Measurements from ENCODE around the gene KCTD21.
"Not testable (repeated sequence)": the region's sequence is repeated elsewhere in the genome, so short reads cannot be mapped to it uniquely, and the experiment has no call there.

KCTD21 gene

DNA sequence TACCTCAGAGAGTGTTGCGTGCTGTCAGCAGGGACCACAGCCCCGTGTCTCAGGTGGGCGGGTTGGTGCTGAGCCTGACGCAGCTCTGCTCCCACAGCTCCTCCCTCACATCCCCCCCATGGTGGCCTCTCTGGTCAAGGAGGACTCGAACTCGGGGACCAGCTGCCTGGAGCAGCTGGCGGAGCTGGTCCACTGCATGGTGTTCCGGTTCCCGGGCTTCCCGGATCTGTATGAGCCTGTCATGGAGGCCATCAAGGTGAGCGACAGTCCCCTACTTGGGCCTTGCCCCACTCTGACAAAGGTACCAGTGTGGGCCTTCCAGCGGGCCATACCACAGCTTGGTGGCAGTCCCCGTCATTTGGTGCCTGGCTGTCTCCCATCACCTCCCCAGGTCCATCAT is 12.1 kb upstream of the KCTD21 start:
- no peak for ATAC-seq
- DNase-seq = no peak

DNA sequence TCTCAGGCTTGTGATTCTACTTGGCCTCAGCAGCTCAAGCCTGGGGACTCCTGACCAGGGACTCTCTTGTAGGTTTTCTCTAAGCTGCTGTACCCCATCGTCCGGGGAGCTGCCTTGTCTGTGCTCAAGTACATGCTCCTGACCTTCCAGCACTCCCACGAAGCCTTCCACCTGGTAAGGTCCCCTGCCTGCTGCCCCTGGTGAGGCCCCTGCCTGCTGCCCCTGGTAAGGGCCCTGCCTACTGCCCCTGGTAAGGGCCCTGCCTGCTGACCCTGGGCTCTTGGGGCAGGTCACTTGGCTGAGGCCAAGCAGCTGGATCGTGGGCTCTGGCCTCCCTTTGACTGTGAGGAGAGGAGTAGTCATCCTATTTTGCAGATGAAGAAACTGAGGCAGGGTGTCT is 11.6 kb upstream of the KCTD21 start:
- ATAC-seq (no peak), DNase-seq (no peak)

DNA sequence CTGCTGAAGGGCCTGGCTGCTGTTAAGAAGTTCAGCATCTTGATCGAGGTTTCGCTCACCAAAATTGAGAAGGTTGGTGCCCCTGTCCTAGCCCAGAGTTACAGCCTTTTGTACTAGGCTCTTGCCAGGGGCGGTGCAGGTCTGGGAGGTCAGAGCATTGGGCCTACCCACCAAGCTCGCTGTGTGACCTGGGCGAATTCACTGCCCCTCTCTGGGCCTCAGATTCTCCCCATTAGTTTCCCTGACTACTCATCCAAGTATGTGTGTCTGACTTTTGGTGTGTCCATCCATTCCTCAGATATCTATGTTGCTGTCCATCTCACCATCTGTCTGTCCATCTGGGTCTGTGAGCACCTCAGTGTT is 11.2 kb upstream of the KCTD21 start:
- DNase-seq (no peak), ATAC-seq (no peak)

DNA sequence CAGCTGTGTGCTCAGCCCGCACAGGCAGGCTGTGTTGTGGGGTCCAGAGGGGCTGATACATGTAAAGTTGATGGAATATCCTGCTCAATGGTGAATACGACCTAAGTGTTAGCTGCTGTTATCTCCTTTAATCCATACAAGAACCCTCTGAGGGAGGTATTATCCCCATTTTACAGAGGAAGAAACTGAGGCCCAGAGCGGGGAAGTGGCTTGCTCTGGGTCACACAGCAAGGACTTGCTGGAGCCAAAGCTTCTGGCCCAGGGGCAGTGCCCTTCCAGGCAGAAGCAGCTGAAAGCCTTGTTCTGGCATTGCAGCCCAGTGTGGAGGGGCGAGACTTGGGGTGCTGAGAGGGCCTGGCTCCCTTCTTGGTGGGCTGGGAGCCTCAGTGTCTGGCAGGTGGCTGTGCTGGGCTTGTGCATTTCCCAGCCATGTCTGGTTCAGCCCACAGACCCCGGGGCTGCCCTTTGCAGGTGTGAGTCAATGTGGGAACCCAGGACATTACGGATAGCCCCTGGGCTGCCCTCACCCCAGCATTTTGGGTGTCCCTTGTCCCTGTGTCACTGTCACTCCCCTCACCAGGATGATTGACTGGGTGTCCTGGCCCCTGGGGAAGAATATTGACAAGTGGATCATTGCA is 10.7 kb upstream of the KCTD21 start:
- DNase-seq (no peak), ATAC-seq (no peak)

DNA sequence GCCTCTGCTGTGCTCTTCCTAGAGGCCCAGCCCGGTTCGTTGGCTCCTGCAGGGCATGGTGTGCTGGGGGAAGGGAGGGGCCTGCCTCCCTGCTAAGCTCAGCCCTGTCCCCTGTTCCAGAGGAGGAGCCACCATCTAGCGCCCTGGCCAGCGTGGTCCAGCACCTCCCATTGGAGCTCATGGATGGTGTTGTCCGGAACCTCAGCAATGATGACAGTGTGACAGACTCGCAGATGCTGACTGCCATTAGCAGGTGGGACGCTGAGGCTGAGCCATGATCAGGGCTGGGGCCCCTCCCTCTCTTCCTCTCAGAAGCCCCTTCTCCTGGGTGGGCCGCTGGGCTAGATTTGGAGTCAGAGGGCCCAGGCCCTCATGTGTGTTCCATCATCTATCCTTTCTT is 9.4 kb upstream of the KCTD21 start:
- no peak for ATAC-seq
- no peak for DNase-seq

DNA sequence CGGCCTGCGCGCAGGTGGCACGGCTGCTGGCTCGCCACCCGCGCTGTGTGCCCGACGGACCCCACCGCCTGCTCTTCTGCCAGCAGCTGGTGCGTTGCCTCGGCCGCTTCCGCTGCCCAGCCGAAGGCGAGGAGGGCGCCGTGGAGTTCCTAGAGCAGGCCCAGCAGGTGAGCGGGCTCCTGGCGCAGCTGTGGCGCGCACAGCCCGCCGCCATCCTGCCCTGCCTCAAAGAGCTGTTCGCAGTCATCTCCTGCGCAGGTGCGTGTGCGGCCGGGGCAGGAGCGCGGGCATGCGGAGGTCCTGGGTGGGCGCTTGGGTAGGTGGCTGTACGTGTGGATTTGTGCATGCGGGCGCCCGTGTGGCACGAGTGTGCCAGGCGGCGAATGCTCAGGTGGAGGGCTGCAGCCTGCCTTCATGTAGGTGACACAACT is 8.2 kb upstream of the KCTD21 start:
- DNase-seq (no peak), ATAC-seq (no peak)

DNA sequence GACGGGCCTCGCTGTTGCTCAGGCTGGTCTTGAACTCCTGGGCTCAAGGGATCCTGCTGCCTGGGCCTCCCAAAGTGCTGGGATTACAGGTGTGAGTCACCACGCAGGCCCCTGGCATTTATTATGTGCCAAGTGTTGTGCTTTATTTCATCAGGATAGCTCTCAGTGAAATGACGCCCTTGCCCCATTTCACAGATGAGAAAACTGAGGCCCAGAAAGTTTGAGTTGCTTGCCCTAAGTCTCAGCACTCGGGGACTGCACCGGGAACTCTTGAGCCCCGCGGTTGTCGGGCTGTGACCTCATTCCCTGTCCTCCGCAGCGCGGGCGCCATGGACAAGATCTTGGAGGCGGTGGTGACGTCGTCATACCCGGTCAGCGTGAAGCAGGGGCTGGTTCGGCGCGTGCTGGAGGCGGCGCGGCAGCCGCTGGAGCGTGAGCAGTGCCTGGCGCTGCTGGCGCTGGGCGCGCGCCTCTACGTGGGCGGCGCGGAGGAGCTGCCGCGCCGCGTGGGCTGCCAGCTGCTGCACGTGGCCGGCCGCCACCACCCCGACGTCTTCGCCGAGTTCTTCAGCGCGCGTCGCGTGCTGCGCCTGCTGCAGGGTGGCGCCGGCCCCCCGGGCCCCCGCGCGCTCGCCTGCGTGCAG is 7.6 kb upstream of the KCTD21 start:
- no peak for DNase-seq
- ATAC-seq = no peak

DNA sequence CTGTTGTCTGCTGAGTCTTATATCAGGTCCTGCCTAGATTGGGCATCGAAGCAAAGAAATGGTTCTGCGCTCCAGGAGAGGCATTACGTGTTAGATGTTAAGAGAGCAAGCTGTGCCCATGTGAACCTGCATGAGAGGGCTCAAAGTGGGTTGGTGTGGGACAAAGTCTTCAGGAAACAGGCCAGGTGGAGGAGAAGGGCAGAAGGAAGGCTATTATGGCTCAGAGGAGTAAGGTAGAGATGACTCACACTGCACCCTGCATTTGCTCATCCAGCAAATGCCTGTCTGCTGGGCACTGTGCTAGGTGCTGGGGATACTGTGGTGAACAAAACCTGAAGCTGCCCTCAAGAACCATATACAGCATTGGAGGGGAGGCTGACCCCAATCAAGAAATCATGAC is 6.1 kb upstream of the KCTD21 start:
- no peak for DNase-seq
- ATAC-seq = no peak

DNA sequence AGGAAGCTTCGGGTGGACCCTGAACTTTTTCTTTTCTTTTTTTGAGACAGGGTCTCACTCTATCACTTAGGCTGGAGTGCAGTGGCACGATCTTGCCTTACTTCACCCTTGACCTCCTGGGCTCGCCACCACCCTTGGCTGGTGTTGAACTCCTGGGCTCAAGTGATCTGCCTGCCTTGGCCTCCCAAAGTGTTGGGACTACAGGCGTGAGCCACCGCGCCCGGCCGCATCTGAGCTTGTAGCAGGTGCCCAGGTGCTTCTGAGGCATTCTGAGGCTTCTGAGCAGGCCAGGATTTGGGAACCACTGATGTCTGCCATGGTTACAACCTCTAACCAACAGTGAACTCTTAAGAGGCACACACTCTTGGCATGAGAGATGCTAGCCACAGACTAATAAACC is 5.4 kb upstream of the KCTD21 start:
- ATAC-seq = no peak
- DNase-seq = no peak

DNA sequence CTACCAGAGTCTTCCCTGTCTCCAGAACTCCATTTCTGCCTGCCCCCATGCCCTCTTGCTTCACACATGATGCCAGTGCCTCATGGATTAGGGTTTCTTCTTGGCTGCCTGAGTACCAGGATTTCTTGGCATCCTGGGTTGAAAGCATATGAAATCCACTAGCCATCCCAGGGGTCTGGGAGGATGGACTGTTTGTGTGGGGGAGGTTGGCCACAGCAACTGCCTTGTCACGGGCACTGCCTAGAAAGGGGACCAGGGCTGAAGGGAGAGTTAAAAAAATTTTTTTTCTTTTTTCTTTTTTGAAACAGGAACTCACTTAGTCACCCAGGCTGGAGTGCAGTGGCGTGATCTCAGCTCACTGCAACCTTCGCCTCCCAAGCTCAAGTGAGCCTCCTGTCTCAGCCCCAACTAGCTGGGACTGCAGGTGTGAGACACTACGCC is 4.5 kb upstream of the KCTD21 start:
- ATAC-seq = no peak
- DNase-seq = no peak

DNA sequence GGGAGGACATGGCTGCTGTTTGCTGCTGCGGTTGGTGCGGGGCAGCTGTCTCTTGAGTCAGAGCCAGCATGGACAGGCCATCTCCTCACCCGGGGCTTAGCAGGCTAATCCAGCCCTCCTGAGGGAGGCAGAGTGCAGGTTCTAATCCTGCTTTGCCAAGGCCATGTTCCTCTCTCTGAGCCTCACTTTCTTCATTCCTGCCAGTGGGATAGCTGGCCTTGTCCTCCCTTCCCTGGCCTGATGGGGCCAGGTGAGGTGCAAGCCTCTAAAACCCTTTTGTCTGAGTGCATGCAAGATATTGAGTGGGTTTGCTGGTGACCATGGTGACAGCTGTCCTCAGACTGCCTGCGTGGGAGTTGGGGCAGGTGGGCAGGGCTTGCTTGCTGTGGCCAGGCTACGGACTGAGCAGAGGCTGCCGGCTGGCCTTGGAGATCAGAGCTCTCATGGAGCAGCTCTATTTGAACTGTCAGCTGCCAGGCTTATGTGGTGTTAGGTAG is 3.8 kb upstream of the KCTD21 start:
- DNase-seq (no peak), ATAC-seq (no peak)

DNA sequence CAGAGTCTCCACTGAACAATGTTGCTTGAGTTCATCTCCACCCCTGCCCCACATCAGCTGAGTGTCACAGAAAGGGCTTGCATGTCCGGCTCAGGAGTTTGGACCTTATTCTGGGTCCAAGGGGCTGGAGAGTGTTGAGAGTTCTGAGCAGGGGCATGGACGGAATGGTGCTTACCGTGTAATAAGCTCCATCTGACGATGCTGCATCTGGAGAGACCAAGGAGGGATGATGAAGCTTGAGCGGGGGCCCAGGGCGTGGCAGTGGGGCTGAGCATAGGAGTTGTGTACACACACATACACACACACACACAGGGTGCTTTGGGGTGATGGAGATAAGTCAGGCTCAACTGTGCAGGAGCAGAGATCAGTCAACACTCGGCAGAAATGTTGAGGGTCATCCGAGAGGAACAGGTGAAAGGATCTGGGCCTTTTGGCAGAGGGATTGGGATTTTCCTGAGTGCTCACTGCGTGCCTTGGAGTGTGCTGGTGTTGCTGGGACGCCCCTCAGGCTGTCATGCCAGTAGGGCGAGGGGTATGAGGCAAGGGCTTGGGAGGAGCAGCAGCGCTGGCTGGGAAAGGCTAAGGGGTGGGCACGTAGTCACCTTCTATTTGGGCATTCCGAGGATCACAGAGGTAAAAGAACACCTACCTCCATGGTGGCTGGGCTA is 2.6 kb upstream of the KCTD21 start:
- DNase-seq = no peak
- no peak for ATAC-seq

DNA sequence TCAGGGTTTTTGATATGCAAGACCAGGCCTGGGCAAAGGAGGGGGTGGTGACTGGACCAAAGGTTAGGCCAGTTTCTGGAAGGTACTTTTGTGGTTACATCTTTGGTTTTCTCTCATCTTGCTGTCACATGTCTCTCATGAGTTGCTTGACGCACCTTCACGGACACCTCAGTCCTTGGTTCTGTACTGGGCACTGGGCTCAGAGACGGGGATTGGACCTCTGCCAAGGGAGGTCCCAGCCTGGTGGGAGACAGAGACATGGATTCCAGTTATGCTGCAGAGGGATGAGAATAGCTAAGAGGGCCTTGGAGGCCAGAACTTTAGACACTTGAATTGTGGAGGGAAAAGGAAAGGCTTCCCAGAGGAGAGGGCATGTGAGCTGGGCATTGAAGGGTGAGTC is 1.9 kb upstream of the KCTD21 start:
- no peak for DNase-seq
- no peak for ATAC-seq

DNA sequence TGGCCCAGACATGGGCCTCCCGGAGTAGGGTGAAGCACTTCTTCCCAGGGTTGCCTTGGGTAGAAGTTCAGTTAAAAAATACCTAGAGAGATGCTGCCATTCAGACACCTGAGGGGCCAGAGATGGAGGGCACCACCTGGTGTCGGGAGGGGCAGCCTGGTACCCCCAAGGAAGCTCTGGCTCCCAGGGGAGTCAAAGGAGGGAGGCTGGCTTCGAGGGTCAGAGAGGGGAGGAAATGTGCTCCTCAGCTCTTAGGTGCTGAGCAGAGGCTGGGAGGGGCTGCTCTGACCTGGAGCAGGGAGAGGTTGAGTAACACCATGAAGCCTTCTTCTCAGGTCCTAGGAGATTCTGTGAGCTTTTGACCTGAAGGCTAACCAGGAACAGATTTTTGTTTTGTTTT is 1.4 kb upstream of the KCTD21 start:
- ATAC-seq (no peak), DNase-seq (no peak)

DNA sequence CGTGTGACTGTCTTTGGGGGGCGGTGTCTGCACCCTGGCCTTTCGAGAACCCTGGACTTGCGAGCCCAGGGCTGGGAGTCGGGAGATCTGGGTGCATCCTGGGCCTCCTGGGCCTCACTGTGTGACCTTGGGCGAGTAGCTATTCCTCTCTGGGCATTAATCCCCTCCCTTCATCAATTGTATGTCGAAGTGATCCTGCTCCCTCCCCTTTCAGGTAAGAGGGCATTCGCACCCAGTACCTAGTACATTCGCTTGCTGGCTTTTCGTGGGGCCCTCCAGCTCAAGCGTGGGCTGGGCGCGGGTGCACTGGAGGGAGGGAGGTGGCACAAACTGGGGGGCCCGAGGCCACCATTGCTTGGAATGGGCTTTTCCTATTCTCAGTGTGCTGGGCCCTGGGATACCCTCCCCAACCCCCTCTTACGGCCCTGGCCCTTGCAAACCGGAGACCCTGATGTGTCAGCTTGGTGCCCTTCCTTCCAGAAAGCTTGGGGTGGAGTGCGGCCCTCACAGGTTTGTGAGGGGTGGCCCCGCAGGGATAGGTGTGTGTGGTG is 823 bp upstream of the KCTD21 start:
- DNase-seq (no peak), ATAC-seq (no peak)

DNA sequence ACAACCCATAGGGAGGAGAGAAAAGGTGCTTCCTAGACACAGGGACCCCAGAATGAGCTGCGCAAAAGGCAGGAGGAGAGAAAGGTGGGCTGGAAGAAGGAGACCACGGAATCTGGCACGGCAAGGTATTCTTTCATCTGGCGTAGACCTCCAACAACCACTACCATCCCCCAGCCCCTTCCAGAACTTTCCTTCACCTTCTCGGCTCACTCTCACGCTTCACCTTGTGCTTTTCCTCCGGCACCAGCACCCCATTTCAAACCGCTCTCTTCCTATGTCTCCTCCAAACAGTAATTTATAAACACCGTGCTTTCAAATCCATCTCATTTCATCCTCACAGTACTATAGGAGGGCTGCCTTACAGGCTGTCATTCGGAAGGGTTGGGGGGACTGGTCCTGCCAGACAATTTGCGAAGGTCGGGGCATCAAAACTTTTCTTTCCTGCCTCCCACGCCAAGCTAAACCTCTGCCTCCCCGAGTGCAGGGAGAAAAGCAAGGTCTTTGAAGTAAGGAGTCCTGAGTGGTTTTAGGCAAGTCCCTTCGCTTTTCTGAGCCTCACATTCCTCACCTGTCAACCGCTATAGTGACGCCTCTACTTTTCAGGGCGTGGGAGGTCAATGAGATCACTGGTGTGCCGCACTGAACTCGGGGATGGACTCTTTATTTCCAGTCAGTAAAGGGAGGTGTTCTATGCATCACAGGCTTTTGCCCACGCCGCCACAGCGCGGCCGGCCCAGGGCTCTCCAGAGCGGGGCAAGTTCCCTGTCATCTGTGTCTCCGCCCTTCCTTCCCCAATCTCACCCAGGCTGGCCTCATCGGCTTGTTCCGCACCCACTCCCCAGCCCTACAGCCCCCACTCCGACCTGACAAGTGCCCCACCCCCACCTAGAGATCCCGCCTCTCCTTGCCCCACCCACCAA is 800 bp downstream of the KCTD21 start:
- ATAC-seq (peak; percentile 75), DNase-seq (peak; percentile 78)

DNA sequence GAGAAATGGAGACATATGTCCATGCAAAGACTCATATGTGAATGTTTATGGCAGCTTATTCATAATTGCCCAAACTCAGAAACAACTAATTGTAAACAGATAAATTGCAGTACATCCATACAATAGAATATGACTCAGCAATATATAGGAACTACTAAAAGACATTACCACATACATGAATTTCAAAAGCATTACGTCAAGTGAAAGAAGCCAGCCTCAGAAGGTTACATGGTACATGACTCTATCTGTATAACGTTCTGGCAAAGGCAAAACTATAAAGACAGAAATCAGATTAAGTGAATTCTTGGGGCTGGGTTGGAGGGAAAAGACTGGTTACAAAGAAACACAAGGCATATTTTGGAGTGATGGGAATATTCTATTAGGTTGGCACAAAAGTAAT is 7.2 kb downstream of the KCTD21 start:
- DNase-seq (no peak), ATAC-seq (no peak)

DNA sequence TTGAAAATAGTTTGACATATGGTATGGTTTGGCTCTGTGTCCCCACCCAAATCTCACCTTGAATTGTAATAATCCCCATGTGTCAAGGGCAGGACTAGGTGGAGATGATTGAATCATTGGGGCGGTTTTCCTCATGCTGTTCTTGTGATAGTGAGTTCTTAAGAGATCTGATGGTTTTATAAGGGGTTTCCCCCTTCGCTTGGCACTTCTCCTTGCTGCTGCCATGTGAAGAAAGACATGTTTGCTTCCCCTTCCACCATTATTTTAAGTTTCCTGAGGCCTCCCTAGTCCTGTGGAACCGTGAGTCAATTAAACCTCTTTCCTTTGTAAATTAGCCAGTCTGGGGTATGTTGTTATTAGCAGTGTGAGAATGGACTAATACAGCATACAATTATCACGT is 7.7 kb downstream of the KCTD21 start:
- DNase-seq (no peak), ATAC-seq (no peak)

DNA sequence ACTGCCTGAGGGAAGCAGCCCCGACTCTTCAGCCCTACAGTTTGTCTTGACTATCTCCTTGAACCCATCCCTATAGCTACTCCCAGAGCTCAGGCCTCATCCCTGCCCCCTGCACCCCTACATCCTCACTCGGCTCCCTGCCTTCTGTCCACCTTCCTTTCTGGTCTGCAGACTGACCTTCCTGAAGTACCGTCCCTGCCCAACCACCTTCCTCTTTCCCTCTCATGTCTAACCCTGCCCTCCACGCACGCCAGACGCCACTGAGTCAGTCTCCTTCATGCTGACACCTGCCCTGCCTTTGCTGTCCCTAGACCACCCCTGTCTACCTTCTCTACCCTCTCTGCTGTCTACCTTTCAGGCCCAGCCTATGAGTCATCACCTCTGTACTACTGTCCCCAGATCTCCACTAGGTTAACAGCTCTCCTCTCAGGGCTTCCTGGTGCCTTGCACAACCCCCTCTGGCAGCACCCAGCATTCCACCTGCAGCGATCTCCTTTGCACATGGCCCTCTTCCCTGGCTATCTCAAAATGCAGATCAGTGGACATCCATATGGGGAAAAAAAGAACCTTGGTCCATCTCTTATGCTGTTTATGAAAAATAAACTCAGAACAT is 8.9 kb downstream of the KCTD21 start:
- ATAC-seq (no peak), DNase-seq (no peak)

DNA sequence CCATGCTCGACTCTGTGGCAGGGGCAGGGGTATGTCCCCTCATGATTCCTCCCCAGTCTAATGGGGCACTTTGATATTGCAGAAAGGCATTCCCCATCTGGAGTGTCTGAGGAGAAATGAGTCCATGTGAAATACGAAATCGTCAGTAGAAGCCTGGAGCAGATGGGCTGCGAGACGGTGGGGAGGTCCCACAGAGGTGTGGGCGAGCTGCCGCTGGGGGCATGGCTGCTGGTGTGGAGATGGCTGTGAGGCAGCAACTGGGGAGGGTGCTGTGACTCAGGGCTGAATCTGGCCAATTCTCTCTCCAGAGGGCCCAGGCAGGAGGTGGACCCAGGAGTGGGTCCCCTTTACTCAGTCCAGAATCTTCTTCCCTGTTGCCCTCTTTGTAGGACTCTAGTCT is 11.2 kb downstream of the KCTD21 start:
- DNase-seq (no peak), ATAC-seq (no peak)

DNA sequence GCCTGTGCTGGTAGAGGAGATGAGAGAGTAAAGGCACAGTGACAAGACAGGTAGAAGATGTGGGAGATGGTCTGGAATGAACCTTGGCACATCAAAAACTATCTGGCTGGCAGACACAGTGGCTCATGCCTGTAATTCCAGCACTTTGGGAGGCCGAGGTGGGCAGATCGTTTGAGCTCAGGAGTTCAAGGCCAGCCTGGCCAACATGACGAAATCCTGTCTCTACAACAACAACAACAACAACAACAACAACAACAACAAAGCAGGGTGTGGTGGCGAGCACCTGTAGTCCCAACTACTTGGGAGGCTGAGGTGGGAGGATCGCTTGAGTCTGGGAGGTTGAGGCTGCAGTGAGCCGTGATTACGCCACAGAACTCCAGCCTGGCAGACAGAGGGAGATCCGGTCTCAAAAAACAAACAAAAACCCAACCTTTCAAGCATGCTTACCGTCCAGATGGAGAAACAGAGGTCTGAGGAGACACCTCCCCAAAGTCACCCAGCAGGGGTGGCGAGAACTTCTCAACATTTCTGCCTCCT is 11.8 kb downstream of the KCTD21 start:
- no peak for DNase-seq

DNA sequence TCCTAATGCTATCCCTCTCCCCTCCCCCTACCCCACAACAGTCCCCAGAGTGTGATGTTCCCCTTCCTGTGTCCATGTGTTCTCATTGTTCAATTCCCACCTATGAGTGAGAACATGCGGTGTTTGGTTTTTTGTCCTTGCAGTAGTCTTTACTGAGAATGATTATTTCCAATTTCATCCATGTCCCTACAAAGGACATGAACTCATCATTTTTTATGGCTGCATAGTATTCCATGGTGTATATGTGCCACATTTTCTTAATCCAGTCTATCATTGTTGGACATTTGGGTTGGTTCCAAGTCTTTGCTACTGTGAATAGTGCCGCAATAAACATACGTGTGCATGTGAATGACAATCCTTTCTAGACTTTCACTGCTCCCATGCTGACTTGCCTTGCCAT is 12.6 kb downstream of the KCTD21 start:
- not testable (repeated sequence) for ATAC-seq, DNase-seq

More for the DNA sequence above, 11.8 kb downstream of the KCTD21 start:
- ATAC-seq = no peak
